GM18526 (cell line): ENCODE measurements around the gene JSRP1.

ENCODE experiments used
- POLR2A ChIP-seq: IDR thresholded peaks from 3 replicates; pipeline ENCODE4 v1.6.1; 2011; ENCODE audit not compliant: insufficient read length; ENCODE audit errors: extremely low read depth

The JSRP1 gene

GRCh38 chr19:2273356-2274184, 17.4 kb upstream of the JSRP1 start:
- TF ChIP-seq POLR2A = no peak

GRCh38 chr19:2271234-2272103, 15.3 kb upstream of the JSRP1 start:
- TF ChIP-seq POLR2A = no peak

- TF ChIP-seq POLR2A = no peak
These were observed 14.4 kb upstream of the JSRP1 start for GRCh38 chr19:2270423-2271233.

- TF ChIP-seq POLR2A = no peak
These were observed 13.9 kb upstream of the JSRP1 start for GRCh38 chr19:2270157-2270422.

GRCh38 chr19:2269244-2270156, 13.3 kb upstream of the JSRP1 start:
- peak; percentile 99 for TF ChIP-seq POLR2A

- no peak for TF ChIP-seq POLR2A
These were observed 12.6 kb upstream of the JSRP1 start for GRCh38 chr19:2268861-2269243.

GRCh38 chr19:2268480-2268830, 12.2 kb upstream of the JSRP1 start:
- no peak for TF ChIP-seq POLR2A

GRCh38 chr19:2266183-2266993, 10.2 kb upstream of the JSRP1 start:
- TF ChIP-seq POLR2A = no peak

GRCh38 chr19:2261438-2262172, 5.4 kb upstream of the JSRP1 start:
- TF ChIP-seq POLR2A = no peak

GRCh38 chr19:2260341-2260805, 4.2 kb upstream of the JSRP1 start:
- no peak for TF ChIP-seq POLR2A

- TF ChIP-seq POLR2A = no peak
These were observed 3.1 kb upstream of the JSRP1 start for GRCh38 chr19:2259336-2259735.

- no peak for TF ChIP-seq POLR2A
These were observed 938 bp downstream of the JSRP1 start for GRCh38 chr19:2255112-2255845.
